PC-3 (cell line): ENCODE measurements around the gene SLC5A10.

ENCODE experiments used
- CTCF ChIP-seq: fragments of 300-600 bp; sonication (generic); conservative IDR thresholded peaks from 2 replicates; pipeline ENCODE4 v1.5.1; 2017; ENCODE audit warnings: antibody characterized with exemption, low read depth, mild to moderate bottlenecking, low read length
- EZH2 ChIP-seq: fragments of 300-600 bp; sonication (generic); IDR thresholded peaks from one replicate; pipeline ENCODE4 v1.6.1; 2017; ENCODE audit warnings: antibody characterized with exemption, mild to moderate bottlenecking, low read length; ENCODE audit not compliant: unreplicated experiment
- EZH2phosphoT487 ChIP-seq: fragments of 300-600 bp; sonication (generic); IDR thresholded peaks from 2 replicates; pipeline ENCODE4 v1.6.1; 2018; ENCODE audit warnings: mild to moderate bottlenecking, antibody characterized with exemption, low read length, borderline replicate concordance

GRCh38 chr17:18937981-18938691 is 13.8 kb upstream of the SLC5A10 start:
- TF ChIP-seq EZH2: no peak
- no peak for TF ChIP-seq CTCF
- no peak for TF ChIP-seq EZH2phosphoT487
